RCC 7860 (cell line): ENCODE results near the gene ASB10.

Experiments
- DNase-seq: peaks from one replicate; pipeline ENCODE4 v3.0.0-alpha.2; 2015; ENCODE audit warnings: low spot score
- FAIRE-seq: peaks from 2 replicates; lab custom pipeline; 2012; peaks lifted over from hg19 to GRCh38; lab: Jason Lieb, UNC

Gene ASB10, protein sequence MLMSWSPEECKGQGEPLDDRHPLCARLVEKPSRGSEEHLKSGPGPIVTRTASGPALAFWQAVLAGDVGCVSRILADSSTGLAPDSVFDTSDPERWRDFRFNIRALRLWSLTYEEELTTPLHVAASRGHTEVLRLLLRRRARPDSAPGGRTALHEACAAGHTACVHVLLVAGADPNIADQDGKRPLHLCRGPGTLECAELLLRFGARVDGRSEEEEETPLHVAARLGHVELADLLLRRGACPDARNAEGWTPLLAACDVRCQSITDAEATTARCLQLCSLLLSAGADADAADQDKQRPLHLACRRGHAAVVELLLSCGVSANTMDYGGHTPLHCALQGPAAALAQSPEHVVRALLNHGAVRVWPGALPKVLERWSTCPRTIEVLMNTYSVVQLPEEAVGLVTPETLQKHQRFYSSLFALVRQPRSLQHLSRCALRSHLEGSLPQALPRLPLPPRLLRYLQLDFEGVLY

DNA sequence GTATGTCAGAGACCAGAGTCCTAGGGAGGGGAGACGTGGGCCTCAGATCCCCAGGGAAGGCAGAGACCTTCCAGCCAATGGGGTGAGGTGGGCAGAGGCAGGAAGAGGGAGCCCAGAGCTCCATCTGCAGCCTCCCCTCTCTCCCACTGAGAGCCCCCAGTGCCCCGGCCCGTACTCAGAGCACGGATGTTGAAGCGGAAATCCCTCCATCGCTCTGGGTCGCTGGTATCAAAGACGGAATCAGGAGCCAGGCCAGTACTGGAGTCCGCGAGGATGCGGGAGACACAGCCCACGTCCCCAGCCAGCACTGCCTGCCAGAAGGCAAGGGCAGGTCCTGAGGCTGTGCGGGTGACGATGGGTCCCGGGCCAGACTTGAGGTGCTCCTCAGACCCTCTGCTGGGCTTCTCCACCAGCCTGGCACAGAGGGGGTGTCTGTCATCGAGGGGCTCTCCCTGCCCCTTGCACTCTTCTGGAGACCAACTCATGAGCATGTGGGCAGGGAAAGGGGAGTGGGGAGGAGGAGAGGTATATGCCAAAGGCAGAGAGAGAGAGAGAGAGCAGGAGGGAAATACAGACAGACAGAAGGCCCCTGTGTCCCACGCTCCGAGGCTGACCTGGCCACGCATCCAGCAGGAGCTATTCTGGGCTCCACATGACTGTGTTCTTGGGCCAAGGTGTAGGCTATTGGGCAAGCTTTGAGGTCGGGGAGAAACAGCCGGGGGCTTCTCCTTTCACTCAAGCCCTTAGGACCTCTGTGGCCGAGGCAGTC, at the start of gene ASB10:
Gene ASB10 (minus strand): TSS at position 611 of the 769 bp plus-strand sequence. CDS start 120 bp downstream, at position 491.
- FAIRE-seq, result no peak
- DNase-seq, result no peak

DNA sequence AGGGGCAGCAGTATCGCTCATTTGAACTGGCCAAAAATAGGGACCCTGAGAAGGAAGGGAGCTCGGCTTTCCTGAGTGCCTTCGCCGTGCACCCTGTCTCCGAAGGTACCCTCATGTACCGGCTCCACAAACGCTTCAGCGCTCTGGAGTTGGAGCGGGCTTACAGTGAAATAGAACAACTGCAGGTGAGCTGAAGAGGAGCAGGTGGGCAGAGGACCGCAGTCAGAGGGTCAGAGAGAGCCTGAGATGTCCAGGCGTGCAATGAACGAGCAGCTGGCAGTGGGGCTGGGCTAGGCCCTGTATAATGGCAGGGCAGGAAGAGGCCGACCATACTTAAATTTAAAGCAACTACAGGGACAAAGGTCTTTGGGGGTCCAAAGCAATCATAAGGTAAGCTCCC, 49.4 kb upstream of the ASB10 start:
- DNase-seq, result no peak
- FAIRE-seq, result no peak

DNA sequence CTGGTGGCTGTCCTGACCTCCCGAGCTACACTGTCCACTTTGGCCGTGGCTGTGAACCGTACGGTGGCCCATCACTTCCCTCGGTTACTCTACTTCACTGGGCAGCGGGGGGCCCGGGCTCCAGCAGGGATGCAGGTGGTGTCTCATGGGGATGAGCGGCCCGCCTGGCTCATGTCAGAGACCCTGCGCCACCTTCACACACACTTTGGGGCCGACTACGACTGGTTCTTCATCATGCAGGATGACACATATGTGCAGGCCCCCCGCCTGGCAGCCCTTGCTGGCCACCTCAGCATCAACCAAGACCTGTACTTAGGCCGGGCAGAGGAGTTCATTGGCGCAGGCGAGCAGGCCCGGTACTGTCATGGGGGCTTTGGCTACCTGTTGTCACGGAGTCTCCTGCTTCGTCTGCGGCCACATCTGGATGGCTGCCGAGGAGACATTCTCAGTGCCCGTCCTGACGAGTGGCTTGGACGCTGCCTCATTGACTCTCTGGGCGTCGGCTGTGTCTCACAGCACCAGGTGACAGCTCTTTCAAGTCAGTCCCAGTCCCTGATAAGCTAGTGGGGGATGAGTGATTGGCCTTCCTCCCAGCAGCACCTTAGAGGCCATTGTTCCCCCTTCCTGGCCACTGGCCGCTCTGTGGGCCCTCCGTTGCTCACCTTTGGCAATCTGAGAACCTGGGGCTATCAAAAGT, 48.2 kb upstream of the ASB10 start:
- FAIRE-seq, result no peak

DNA sequence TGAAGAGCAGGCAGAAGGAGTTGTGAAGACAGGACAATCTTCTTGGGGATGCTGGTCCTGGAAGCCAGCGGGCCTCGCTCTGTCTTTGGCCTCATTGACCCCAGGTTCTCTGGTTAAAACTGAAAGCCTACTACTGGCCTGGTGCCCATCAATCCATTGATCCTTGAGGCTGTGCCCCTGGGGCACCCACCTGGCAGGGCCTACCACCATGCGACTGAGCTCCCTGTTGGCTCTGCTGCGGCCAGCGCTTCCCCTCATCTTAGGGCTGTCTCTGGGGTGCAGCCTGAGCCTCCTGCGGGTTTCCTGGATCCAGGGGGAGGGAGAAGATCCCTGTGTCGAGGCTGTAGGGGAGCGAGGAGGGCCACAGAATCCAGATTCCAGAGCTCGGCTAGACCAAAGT, 46.8 kb upstream of the ASB10 start:
- no peak for FAIRE-seq

More for the DNA sequence above, 48.2 kb upstream of the ASB10 start:
- no peak for DNase-seq

DNA sequence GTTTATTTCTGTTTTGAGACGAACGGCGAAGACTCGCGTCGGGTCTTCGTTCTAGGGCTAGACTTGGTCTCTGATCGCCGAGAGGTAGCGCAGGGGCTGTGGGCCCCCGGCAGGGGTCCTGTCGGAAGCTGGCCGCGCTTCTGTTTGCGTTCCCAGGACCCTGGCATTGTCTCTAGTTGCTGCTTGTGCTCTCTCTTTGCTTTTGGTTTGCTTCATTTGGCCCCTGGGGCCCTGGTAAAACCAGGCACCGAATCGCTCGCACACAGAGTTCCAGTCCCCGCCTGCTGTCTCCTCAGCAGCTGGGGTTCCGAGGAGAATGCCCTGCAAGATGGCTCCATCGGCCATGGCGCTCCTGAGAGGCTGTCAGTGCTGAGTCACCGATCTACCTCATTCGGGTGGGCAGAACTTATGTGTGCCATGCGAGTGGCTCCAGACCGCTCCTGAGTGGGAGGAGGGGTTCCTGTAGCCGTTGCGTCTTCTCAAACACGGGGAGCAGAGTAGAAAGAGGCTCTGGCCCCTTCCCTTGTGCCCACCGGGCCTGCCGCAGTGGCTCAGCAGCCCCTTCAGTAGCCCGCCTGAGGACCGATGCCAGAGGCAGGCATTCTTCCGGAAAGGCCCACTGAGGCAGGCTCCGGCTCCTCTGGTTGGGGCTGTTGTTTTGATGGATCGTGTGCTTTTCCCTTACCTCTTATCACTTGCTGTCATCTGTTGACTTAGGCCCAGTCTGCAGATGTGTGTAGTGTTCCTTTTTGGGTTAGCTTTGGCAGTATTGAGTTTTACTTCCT, 46.1 kb upstream of the ASB10 start:
- DNase-seq (peak; percentile 84), FAIRE-seq (peak; percentile 22)

More for the DNA sequence above, 46.8 kb upstream of the ASB10 start:
- DNase-seq, result no peak

DNA sequence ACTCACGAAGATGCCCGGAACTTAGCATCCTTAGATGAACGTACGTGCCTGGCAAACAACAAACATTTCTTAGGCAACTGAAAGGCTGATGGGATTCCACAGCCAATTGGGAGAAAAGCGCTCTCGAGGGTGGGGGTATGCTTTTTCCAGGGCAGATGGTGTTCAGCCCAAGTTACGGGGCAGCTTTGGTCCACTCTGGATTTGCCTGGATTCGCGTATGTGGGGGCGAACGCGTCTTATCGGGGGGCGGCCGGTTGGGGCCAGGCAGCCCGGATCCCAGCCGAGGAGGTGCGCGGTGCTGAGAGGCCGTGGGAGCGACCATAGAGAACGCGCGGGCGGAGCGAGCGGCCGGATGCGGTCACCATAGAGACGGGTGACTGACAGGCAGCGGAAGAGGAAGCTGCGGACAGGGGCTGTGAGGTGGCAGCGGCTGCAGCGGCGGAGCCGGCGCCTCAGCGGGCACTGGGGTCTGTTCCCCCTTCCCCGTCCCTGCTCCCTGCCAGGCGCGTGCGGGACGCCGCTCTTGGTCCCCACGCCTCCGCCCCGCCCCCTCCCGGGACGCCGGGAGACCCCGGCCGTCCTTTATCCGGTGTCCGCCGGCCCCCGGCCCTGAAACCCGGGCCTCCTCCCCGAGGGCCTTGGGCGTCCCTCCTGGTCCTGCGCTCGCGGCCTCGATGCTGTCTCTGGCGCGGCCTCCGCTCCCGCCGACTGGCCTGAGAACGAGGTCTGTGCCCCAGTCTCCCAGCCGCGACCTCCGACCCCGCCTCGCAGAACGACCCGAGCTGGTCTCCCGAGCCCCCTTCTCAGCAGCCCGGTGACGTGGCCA, 45.3 kb upstream of the ASB10 start, which contains the start of gene CHPF2:
Gene CHPF2 (plus strand): TSS at position 393 of the 826 bp plus-strand sequence. CDS start 1,529 bp downstream, outside the sequence.
- FAIRE-seq (no peak), DNase-seq (peak; percentile 81)

DNA sequence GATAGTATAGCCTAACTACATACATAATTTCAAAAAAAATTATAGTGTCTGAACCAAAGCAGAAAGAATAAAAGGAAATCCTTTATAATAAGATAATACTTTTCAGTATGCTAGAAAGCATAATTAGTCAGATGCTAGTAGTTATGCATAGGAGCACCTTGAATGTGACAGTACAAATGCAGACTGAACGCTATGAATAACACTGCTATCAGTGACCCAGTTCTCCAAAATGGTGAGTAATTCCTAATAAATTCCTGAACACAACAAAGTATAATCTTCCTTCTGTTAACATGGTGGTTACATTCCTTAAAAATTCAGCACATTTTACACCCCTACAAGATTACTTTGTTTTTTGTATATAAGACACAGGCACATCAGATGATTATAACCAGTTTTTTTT, 44.0 kb upstream of the ASB10 start:
- FAIRE-seq, result no peak
- DNase-seq, result no peak

DNA sequence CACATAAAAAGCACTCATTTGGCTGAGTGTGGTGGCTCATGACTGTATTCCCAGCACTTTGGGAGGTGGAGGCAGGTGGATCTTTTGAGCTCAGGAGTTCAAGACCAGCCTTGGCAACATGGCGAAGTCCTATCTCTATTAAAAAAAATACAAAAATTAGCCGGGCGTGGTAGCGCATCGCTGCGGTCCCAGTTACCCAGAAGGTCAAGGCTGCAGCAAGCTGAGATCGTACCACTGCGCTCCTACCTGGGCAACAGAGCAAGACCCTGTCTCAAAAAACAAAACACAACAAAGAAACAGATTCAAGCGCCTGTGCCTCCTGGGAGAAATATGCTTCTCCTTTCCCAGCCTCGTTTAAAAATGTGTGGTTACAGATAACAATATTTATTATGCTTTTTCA, 42.2 kb upstream of the ASB10 start:
- FAIRE-seq (no peak), DNase-seq (no peak)

DNA sequence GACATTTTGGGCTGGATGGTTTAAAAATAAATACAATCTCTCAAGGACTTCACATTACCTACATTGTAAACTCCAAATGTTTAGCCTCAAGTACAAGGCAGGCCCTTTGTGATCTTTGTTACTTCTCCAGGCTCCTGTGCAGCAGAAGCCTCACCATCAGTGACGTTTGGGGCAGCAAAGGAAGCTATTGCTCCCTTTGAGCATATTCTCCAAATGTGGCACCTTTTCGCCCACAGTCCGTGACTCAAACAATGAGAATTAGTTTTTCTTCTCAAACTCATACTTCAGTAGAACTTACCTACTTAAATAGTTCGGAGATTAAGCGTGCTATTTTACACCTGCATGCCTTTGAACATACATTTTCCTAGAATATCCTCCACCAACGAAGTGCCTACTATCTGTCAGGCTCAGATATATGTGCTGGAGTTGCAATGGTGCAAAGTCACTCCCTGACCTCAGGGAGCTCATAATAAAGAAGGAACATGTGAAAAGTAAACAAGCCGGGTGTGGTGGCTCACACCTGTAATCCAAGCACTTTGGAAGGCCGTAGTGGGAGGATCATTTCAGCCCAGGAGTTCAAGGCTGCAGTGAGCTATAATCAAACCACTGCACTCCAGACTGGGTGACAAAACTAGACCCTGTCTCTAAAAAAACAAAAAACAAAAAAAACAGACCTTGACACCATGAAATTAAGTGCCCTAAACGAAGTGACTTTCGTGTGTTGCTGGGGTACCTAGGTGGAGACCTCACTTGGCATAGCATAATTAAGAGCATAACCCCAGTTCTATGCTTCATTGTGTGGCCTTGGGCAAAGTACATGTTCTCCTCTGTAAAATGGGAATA, 41.2 kb upstream of the ASB10 start:
- no peak for FAIRE-seq

DNA sequence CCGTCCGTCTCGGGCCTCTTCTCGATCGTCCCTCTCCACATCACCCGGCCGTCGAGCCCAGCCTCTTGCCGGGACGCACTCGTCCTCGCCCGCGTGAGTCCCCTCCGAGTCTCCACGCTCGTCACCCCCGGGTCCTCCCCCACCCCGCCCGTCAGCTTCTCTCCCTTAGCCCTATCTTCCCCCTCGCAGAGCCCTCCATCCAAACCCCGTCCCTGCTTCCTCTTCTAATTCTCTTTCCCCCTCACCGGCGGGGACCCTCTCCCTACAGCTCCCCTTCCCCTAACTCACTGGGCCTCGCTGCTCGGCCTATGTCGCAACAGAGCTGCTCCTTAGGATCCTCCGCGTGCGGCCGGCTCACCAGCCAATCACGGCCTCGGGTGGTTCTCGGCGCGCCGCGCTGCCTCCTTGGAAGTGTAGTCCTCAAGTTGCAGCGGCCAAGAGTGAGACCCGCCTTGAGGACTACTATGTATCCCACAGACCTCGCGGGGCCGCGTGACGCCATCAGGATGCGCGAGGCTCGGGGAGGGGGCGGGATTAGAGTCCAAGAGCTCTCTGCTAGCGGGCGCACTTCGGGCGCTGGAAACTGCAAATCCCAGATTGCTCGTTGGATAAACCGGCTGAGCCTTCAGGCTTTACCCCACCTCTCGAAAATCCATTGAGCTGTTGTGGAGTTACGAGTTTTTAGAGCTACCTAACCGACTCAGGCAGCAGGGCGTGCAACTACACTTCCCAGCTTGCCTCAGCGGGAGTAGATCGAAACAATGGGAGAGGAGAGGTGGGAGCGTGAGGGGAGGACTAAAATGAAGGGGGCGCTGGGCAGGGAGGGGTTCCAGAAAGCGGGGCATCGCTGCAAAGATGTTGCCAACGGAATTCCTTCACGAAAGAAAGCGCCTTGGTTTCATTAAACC, 40.1 kb upstream of the ASB10 start, which contains the start of gene ABCF2:
Gene ABCF2 (minus strand): TSS at position 331 of the 908 bp plus-strand sequence. CDS start 747 bp downstream, outside the sequence.
- DNase-seq, result peak; percentile 94
- peak; percentile 87 for FAIRE-seq

More for the DNA sequence above, 41.2 kb upstream of the ASB10 start:
- DNase-seq, result no peak

DNA sequence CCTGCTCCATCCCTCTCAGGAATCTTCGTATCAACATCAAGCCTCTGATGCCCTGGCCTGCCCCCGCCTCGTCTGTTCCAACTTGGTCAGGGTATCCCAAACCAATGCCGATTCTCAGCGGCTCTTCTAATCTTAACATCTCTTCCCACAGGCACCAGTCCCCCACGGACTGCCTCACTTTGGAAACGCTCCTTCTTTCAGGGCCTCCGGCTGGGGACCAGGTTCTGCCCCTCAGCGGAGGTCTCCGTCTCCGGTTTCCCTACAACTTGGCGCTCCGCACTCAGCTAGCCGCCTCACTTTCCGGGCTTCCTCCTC, 39.5 kb upstream of the ASB10 start:
- DNase-seq (no peak), FAIRE-seq (no peak)

DNA sequence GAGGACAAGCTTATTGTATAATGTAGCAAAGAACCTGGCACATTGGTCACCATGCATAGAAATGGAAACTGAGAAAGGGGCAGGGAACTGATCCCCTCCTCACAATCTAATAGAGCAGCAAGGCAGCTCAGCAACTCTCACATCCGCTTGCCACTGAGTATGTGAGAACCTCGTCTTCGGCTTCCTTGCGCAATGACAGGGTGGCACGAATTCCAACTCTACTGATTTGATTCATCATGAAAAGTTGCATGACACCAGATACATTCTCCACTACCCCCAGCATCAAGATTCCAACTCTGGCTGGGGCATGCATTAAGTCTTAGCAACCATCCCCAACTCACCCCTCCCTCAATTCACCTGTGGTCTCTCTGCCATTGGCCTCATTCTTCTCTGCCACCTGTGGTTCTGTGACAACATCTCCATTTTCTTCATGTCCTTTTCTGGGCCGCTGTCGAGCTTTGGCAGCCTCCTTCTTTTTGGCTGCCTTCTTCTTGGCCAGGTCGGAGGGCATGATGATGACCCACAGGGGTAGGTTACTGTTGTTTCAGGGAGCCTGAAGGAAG, 39.0 kb upstream of the ASB10 start:
- no peak for DNase-seq

DNA sequence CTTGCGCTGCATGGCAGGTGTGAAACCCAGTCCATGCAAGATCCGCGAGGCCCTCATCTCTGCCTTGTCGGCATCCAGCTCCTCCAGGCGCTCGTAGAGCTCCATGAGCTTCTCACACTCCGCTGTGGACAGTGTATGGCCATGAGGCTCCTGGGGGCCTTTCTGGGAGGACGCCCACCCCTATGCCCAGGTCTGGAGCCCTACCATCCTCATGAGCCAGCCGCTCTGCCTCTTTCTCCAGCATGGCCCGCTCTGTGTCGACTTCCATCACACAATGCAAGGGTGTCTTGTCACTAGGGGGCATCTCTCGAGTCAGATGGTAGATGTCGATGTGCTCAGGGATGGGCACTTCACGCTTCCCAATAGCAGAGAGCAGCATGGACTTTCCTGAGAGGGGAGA, 36.7 kb upstream of the ASB10 start:
- DNase-seq (no peak), FAIRE-seq (no peak)

More for the DNA sequence above, 39.0 kb upstream of the ASB10 start:
- no peak for FAIRE-seq

DNA sequence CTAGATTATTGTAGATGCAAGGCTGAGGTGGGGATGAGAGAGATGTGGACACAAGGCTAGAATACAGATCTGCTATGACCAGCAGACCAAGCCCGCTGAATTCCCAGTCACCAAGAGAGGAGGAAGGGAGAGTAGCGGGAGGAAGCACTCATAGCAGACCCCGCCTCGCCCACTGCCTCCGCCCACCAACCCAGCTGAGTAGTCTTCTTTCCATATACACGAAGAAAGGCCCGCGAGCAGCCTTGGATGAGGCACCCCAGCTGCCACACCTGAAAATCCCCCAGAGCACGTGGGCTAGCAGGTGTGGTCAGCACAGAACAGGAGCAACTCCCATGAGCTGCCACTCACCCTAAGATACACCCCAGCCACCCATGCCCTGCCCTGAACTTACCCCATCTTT, 31.1 kb upstream of the ASB10 start:
- DNase-seq (no peak), FAIRE-seq (no peak)

DNA sequence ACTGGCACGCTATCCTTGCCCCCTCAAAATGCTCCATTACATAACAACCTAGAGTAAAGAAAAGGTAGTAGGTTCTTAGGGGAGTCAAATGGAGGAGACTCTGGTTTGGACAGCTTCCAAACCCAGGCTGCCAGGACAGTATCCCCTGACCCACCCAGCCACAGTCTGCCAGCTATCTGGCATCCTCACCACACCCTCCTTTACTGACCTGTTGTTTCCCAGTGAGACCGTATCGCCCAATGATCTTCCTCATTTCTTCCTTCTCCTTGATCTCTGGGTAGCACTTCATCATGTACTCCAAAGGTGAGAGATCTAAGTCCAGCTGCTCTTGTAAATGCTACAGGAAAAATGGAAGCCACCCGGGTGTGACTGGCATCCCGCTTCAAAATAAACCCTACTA, 28.3 kb upstream of the ASB10 start:
- FAIRE-seq (no peak), DNase-seq (no peak)

DNA sequence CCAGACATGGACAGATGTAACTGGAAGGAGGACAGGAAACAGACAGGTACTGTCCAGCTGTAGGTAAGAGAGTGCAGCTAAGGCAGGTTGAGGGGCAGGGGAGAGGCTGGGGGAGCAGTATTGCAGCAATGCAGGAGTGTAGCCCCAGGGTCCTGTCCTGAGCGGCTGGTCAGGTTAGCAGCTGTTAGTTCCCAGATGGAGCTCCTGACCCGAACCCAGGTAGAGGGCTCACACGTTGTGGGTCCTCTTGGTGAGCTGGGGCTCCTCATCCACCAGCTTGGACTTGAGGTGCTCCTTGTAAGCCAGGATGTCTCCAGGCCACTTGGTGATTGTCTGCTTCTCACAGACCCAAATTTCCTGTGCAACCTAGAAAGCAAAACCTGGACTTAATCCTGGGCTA, 26.8 kb upstream of the ASB10 start:
- FAIRE-seq (no peak), DNase-seq (no peak)

DNA sequence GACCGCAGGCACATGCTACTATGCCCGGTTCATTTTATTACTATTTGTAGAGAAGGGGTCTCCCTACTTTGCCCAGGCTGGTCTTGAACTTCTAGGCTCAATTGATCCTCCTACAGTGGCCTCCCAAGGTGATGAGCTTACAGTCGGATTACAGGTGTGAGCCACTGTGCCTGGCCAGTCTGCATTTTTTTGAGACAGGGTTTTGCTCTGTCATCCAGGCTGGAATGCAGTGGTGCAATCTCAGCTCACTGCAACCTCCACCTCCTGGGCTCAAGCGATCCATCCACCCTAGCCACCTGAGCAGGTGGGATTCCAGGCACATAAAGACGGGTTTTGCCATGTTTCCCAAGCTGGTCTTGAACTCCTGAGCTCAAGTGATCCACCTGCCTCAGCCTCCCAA, 25.6 kb upstream of the ASB10 start:
- FAIRE-seq (no peak), DNase-seq (no peak)
